ENCODE data around the gene ALDH2. TPM values are rescaled to one million over a fixed set of nuclear protein-coding genes. Genes with fewer than 3 reads are reported as not detected.

The ALDH2 gene
- total and polyA plus RNA-seq, 2 of the 8 experiments (the other 6 are each of a cell fraction or from before 2014, with no cell fraction given): 25.4 to 43.8 TPM

- TF ChIP-seq FOSL1 (IDR thresholded peaks at IDR 0.05; ENCODE audit: insufficient read depth, low read depth, low read length): no peak
- no peak for TF ChIP-seq TAF7 (optimal IDR thresholded peaks at IDR 0.05; ENCODE audit: borderline replicate concordance, low read depth, low read length)
- TF ChIP-seq POLR2AphosphoS5 (IDR thresholded peaks at IDR 0.05; ENCODE audit: low read depth, low read length): no peak
- TF ChIP-seq, protein P1, sequence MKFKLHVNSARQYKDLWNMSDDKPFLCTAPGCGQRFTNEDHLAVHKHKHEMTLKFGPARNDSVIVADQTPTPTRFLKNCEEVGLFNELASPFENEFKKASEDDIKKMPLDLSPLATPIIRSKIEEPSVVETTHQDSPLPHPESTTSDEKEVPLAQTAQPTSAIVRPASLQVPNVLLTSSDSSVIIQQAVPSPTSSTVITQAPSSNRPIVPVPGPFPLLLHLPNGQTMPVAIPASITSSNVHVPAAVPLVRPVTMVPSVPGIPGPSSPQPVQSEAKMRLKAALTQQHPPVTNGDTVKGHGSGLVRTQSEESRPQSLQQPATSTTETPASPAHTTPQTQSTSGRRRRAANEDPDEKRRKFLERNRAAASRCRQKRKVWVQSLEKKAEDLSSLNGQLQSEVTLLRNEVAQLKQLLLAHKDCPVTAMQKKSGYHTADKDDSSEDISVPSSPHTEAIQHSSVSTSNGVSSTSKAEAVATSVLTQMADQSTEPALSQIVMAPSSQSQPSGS (IDR thresholded peaks at IDR 0.05; ENCODE audit: low read length): no peak
Observed at GRCh38 chr12:111757361-111758119, 9.2 kb upstream of the ALDH2 start (continued).
